Endothelial cell of umbilical vein (primary cell): ENCODE results near the gene SLC26A4. TPM values are rescaled to one million over a fixed set of nuclear protein-coding genes. Genes with fewer than 3 reads are reported as not detected.

Experiments used
- BruUV-seq: library from RNA; stranded (reverse); fragments of 400-500 nt; replicated peaks from 2 replicates; lab custom pipeline; 2021; lab: Mats Ljungman, UMichigan
- CTCF ChIA-PET: fragments of 300-600, 350-600 bp; sonication (Branson Sonifier 250); formaldehyde crosslinking; loops from one replicate; lab custom pipeline; 2021; ENCODE audit warnings: antibody characterized with exemption, inconsistent platforms; lab: Charles Lee
- POLR2A ChIA-PET: fragments of 300-600, 350-600 bp; sonication (Branson Sonifier 250); formaldehyde crosslinking; loops from one replicate; lab custom pipeline; 2021; ENCODE audit warnings: antibody characterized with exemption, inconsistent platforms; lab: Charles Lee
- DNase-seq: peaks from one replicate; pipeline ENCODE4 v3.0.0-alpha.2; 2011; ENCODE audit warnings: low read depth, low spot score
- FAIRE-seq: peaks from 2 replicates; lab custom pipeline; 2011; peaks lifted over from hg19 to GRCh38; lab: Jason Lieb, UNC
- H2AFZ ChIP-seq: 2 replicates; pipeline ENCODE4 v1.6.0; 2012; ENCODE audit warnings: low read depth, low read length, control low read depth, inconsistent platforms
- H3K27ac ChIP-seq: 2 replicates; pipeline ENCODE4 v1.5.1; 2011; ENCODE audit warnings: low read depth, mild to moderate bottlenecking, control low read depth, low read length, moderate library complexity; ENCODE audit not compliant: insufficient read depth
- H3K27me3 ChIP-seq, 2 experiments: 2 replicates each; pipeline versions ENCODE4 v1.6.0 to v1.6.1; 2011; ENCODE audit warnings: low read length in 2 of 2, mixed read lengths in 1 of 2; ENCODE audit not compliant: control insufficient read depth in 2 of 2, insufficient read depth in 2 of 2
- H3K36me3 ChIP-seq, 2 experiments: 2 replicates in 1 of 2; 3 replicates in 1 of 2; pipeline ENCODE4 v1.5.1; 2011; ENCODE audit warnings: low read length in 2 of 2, mild to moderate bottlenecking in 1 of 2, moderate library complexity in 1 of 2; ENCODE audit not compliant: control insufficient read depth in 2 of 2, insufficient read depth in 2 of 2; ENCODE audit errors: extremely low read depth in 1 of 2
- H3K4me1 ChIP-seq: 3 replicates; pipeline ENCODE4 v1.5.1; 2011; ENCODE audit warnings: mild to moderate bottlenecking, low read length; ENCODE audit not compliant: control insufficient read depth, insufficient read depth; ENCODE audit errors: extremely low read depth
- H3K4me2 ChIP-seq: 2 replicates; pipeline ENCODE4 v1.6.1; 2011; ENCODE audit warnings: low read length, control low read depth, mixed read lengths; ENCODE audit not compliant: insufficient read depth
- H3K4me3 ChIP-seq, 3 experiments: fragments of 200-600 bp in 1 of 3; sonication (generic), shearing (Covaris generic) in 1 of 3; replicated peaks in 1 of 3; 2 replicates each; pipeline ENCODE4 v1.5.1; 2011 to 2016; ENCODE audit warnings: control low read depth in 3 of 3, low read length in 3 of 3, mild to moderate bottlenecking in 2 of 3, inconsistent platforms in 1 of 3, low read depth in 1 of 3, moderate library complexity in 1 of 3; ENCODE audit not compliant: insufficient read depth in 1 of 3
- H3K79me2 ChIP-seq: 2 replicates; pipeline ENCODE4 v1.6.0; 2012; ENCODE audit warnings: low read length, inconsistent platforms; ENCODE audit not compliant: control insufficient read depth, insufficient read depth
- H3K9ac ChIP-seq: replicated peaks from 2 replicates; pipeline ENCODE3; 2011; ENCODE audit warnings: low read length, control low read depth; ENCODE audit not compliant: insufficient read depth; ENCODE audit errors: extremely low read depth
- H3K9me1 ChIP-seq: replicated peaks from 3 replicates; pipeline ENCODE4 v1.6.0; 2011; ENCODE audit warnings: mild to moderate bottlenecking, low read length; ENCODE audit not compliant: control insufficient read depth, insufficient read depth; ENCODE audit errors: extremely low read depth
- H3K9me3 ChIP-seq: replicated peaks from 2 replicates; pipeline ENCODE4 v1.5.1; 2012; ENCODE audit warnings: low read length, inconsistent platforms; ENCODE audit not compliant: control insufficient read depth, insufficient read depth
- H4K20me1 ChIP-seq: replicated peaks from 2 replicates; pipeline ENCODE3; 2011; ENCODE audit warnings: mild to moderate bottlenecking, low read length; ENCODE audit not compliant: control insufficient read depth, insufficient read depth; ENCODE audit errors: extremely low read depth
- EZH2 ChIP-seq: IDR thresholded peaks from 2 replicates; pipeline ENCODE4 v1.6.1; 2012; ENCODE audit warnings: borderline replicate concordance, low read depth, mild to moderate bottlenecking, moderate library complexity, low read length, inconsistent platforms; ENCODE audit not compliant: severe bottlenecking
- FOS ChIP-seq: IDR thresholded peaks from 2 replicates; pipeline ENCODE4 v1.6.1; 2011; ENCODE audit warnings: mild to moderate bottlenecking, low read length, moderate library complexity, borderline replicate concordance; ENCODE audit not compliant: insufficient read depth
- GATA2 ChIP-seq: IDR thresholded peaks from 2 replicates; pipeline ENCODE4 v1.7.0; 2011; ENCODE audit warnings: low read depth, mild to moderate bottlenecking, moderate library complexity, mixed read lengths, low read length; ENCODE audit not compliant: insufficient read length, insufficient read depth
- JUN ChIP-seq: IDR thresholded peaks from 2 replicates; pipeline ENCODE4 v1.6.1; 2011; ENCODE audit warnings: borderline replicate concordance, low read depth; ENCODE audit not compliant: insufficient read length, insufficient read depth
- MYC ChIP-seq: IDR thresholded peaks from one replicate; pipeline ENCODE4 v1.6.1; 2011; ENCODE audit warnings: mild to moderate bottlenecking, low read depth, low read length
- POLR2A ChIP-seq: IDR thresholded peaks from 2 replicates; pipeline ENCODE4 v1.6.1; 2012; ENCODE audit warnings: low read depth, mild to moderate bottlenecking, control low read depth, low read length
- POLR2AphosphoS5 ChIP-seq: IDR thresholded peaks from 2 replicates; pipeline ENCODE4 v1.6.1; 2012; ENCODE audit warnings: low read depth, mild to moderate bottlenecking, control low read depth, low read length, moderate library complexity; ENCODE audit not compliant: insufficient read depth
- dilution Hi-C: fragments of 300-500 bp; cut with MboI; formaldehyde crosslinking; loops from one replicate; pipeline ENCODE4 v1.15.0; 2019; ENCODE audit warnings: low sequenced_read_pairs; ENCODE audit not compliant: extremely low pct_ligation_motif_present
- intact Hi-C: fragments of 100-400 bp; cut with micrococcal nuclease; formaldehyde crosslinking; loops from one replicate; pipeline ENCODE4 v1.10.0; 2022
- polyA plus RNA-seq, 4 experiments: library from polyadenylated mRNA; depleted of rRNA in 3 of 4; stranded (reverse) in 3 of 4; unstranded in 1 of 4; fragments of >200 nt; gene quantifications; 2 replicates each; pipeline versions ENCODE4 v1.2.1 to v1.2.3, GENCODE V29; 2011 to 2012; ENCODE audit warnings: missing spikeins in 1 of 4
- total RNA-seq: library from RNA; stranded (reverse); gene quantifications from 2 replicates; pipeline ENCODE4 v1.2.3, GENCODE V29; 2021
- TF ChIP-seq, protein P1 (sequence below): IDR thresholded peaks from 2 replicates; pipeline ENCODE4 v1.6.1; 2011; ENCODE audit not compliant: insufficient read depth, insufficient read length
- TF ChIP-seq, protein P2 (sequence below), 2 donors: IDR thresholded peaks; 1 replicate in 1 of 2; 2 replicates in 1 of 2; pipeline ENCODE4 v1.5.1; 2011; ENCODE audit warnings: low read length in 2 of 2, mild to moderate bottlenecking in 2 of 2, moderate library complexity in 2 of 2, control low read depth in 1 of 2, inconsistent platforms in 1 of 2, low read depth in 1 of 2; ENCODE audit not compliant: insufficient read depth in 1 of 2; ENCODE audit errors: extremely low read depth in 1 of 2

Gene SLC26A4
- total and polyA plus RNA-seq, 2 donors (not counting 3 experiments of a cell fraction or from before 2014, with no cell fraction given), result 0.77 to 0.79 TPM

DNA sequence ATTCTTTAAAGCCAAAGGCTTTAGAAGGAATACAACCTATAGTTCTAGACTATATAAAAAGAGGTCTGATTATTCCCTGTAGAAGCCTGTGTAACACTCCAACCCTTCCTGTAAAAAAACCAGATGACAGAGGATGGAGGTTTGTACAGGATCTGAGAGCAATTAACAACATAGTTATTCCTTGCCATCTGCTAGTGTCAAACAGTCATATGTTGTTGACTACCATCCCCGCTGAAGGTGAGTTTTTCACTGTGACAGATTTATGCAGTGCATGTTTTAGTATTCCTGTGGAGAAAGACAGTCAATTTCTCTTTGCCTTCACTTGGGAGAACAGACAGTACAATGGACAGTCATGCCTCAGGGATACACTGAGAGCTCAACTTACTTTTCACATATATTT lies 19.0 kb upstream of the SLC26A4 start:
- CTCF ChIA-PET, result no interaction called here
- H3K9me3 ChIP-seq, result no peaks in the 10 kb centered on the region
- FAIRE-seq, result no peak

DNA sequence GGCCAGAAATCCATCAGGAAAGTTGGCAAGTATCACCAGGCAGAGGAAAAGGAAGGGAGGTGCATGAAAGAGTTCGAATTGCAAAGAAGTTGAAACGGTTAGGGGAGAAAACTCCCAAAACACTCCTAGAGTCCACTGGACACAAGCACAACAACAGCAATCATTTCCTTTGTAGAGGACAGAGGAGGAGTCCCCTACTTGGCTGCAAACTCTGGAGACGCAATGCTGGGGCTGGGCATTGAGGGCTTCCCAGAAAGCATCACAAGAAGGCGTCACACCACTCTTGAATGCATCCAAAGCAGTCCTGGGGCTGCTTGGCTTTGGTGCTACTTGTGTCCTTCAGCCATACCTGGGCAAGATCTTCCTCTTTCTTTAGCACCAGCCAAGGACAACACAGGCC lies 18.1 kb upstream of the SLC26A4 start:
- H2AFZ ChIP-seq, result no peak overlapping the region
- intact Hi-C loops, result no loop called here

More for the DNA sequence above, 19.0 kb upstream of the SLC26A4 start:
- Histone ChIP-seq H3K4me1 (peaks cover 3% of the 10 kb centered on the region), H2AFZ (no peak overlapping the region), H3K27me3 (no peaks in the 10 kb centered on the region), H3K4me2 (no peak overlapping the region), H3K79me2 (no peaks in the 10 kb centered on the region), H4K20me1 (no peaks in the 10 kb centered on the region), H3K9ac (no peak overlapping the region), H3K4me3 (no peak overlapping the region), H3K36me3 (no peaks in the 10 kb centered on the region), H3K9me1 (no peaks in the 10 kb centered on the region), H3K27ac (no peak overlapping the region)
- no TSS peak for BruUV-seq
- dilution Hi-C loops (no loop called here), intact Hi-C loops (no loop called here)
- TF ChIP-seq EZH2 (no peak), POLR2A (no peak), MYC (no peak), GATA2 (no peak), POLR2AphosphoS5 (no peak), JUN (no peak), FOS (no peak)
- no peak for DNase-seq
- POLR2A ChIA-PET, result no interaction called here

More for the DNA sequence above, 18.1 kb upstream of the SLC26A4 start:
- H3K4me2 ChIP-seq, result no peak overlapping the region
- H3K79me2 ChIP-seq, result no peaks in the 10 kb centered on the region
- TF ChIP-seq, protein P1, sequence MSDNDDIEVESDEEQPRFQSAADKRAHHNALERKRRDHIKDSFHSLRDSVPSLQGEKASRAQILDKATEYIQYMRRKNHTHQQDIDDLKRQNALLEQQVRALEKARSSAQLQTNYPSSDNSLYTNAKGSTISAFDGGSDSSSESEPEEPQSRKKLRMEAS, result no peak
- TF ChIP-seq EZH2 (no peak), POLR2A (no peak), JUN (no peak), MYC (no peak), POLR2AphosphoS5 (no peak), FOS (no peak), GATA2 (no peak)
- TF ChIP-seq, protein P2, sequence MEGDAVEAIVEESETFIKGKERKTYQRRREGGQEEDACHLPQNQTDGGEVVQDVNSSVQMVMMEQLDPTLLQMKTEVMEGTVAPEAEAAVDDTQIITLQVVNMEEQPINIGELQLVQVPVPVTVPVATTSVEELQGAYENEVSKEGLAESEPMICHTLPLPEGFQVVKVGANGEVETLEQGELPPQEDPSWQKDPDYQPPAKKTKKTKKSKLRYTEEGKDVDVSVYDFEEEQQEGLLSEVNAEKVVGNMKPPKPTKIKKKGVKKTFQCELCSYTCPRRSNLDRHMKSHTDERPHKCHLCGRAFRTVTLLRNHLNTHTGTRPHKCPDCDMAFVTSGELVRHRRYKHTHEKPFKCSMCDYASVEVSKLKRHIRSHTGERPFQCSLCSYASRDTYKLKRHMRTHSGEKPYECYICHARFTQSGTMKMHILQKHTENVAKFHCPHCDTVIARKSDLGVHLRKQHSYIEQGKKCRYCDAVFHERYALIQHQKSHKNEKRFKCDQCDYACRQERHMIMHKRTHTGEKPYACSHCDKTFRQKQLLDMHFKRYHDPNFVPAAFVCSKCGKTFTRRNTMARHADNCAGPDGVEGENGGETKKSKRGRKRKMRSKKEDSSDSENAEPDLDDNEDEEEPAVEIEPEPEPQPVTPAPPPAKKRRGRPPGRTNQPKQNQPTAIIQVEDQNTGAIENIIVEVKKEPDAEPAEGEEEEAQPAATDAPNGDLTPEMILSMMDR (IDR thresholded peaks at IDR 0.05; ENCODE audit: extremely low read depth in 1 of 2, insufficient read depth in 1 of 2, low read depth in 1 of 2, low read length in 2 of 2), result no peak
- H3K27me3 ChIP-seq, result no peaks in the 10 kb centered on the region
- no peak for FAIRE-seq
- H3K27ac ChIP-seq, result no peak overlapping the region
- H3K9ac ChIP-seq, result no peak overlapping the region
- no TSS peak for BruUV-seq
- no peaks in the 10 kb centered on the region for H3K9me1 ChIP-seq
- ChIA-PET POLR2A (no interaction called here), CTCF (interaction anchor here (1.1 kb wide), 1 partner anchor 21 kb away, joined by 3 read pairs; no protein-coding TSS in a partner anchor)
- H3K9me3 ChIP-seq, result no peaks in the 10 kb centered on the region
- DNase-seq, result no peak
- dilution Hi-C loops, result no loop called here
- H3K4me1 ChIP-seq, result peaks cover 3% of the 10 kb centered on the region
- H3K4me3 ChIP-seq, result no peak overlapping the region
- no peaks in the 10 kb centered on the region for H4K20me1 ChIP-seq
- H3K36me3 ChIP-seq, result no peaks in the 10 kb centered on the region
